HEK293 (cell line): ENCODE results near the gene ZKSCAN3.

ENCODE experiments used
- CTCF ChIA-PET: fragments of 350-600 bp; formaldehyde crosslinking; extraction: SDS; loops from one replicate; lab custom pipeline; 2021; ENCODE audit warnings: antibody characterized with exemption; lab: Yijun Ruan, JAX
- POLR2A ChIA-PET: fragments of 300-600 bp; formaldehyde crosslinking; extraction: SDS; loops from one replicate; lab custom pipeline; 2020; ENCODE audit warnings: antibody characterized with exemption, inconsistent platforms; lab: Yijun Ruan, JAX
- H3K27ac ChIP-seq: fragments of 200-500 bp; sonication (Bioruptor generic); 2 replicates; pipeline ENCODE4 v1.5.1; 2014; ENCODE audit warnings: low read depth, low read length, control low read depth, inconsistent platforms; ENCODE audit errors: extremely low read depth
- H3K36me3 ChIP-seq, 2 experiments: fragments of 200-500 bp in 1 of 2; sonication (Bioruptor generic) in 1 of 2; 1 replicate in 1 of 2; 2 replicates in 1 of 2; pipeline ENCODE4 v1.5.1; 2014 to 2017; ENCODE audit warnings: inconsistent platforms in 2 of 2, low read length in 2 of 2; ENCODE audit not compliant: control insufficient read depth in 2 of 2, insufficient read depth in 1 of 2
- H3K4me1 ChIP-seq: fragments of 200-500 bp; sonication (Bioruptor generic); 2 replicates; pipeline ENCODE4 v1.5.1; 2014; ENCODE audit warnings: mild to moderate bottlenecking, low read length, inconsistent platforms; ENCODE audit not compliant: control insufficient read depth, insufficient read depth
- H3K4me3 ChIP-seq: 2 replicates; pipeline ENCODE4 v1.5.1; 2011; ENCODE audit warnings: low read depth, mild to moderate bottlenecking, control low read depth, low read length, moderate library complexity
- H3K9me3 ChIP-seq: fragments of 200-500 bp; sonication (Bioruptor generic); 2 replicates; pipeline ENCODE4 v1.5.1; 2014; ENCODE audit warnings: low read depth, low read length, inconsistent platforms; ENCODE audit not compliant: control insufficient read depth, insufficient read depth
- BCL6B ChIP-seq: fragments of 450-650 bp; formaldehyde crosslinking; IDR thresholded peaks from 2 replicates; pipeline ENCODE4 v1.5.1; 2017; ENCODE audit warnings: missing biosample characterization, missing genetic modification characterization
- HOXD13 ChIP-seq: sonication (generic); formaldehyde crosslinking; IDR thresholded peaks from 2 replicates; pipeline ENCODE4 v1.8.0; 2022; ENCODE audit warnings: missing genetic modification reagents, borderline replicate concordance
- KLF1 ChIP-seq: fragments of 450-650 bp; formaldehyde crosslinking; IDR thresholded peaks from 2 replicates; pipeline ENCODE4 v1.5.1; 2016; ENCODE audit warnings: missing biosample characterization, missing genetic modification characterization
- PRDM1 ChIP-seq: fragments of 450-650 bp; formaldehyde crosslinking; IDR thresholded peaks from 2 replicates; pipeline ENCODE4; 2016; ENCODE audit warnings: missing biosample characterization, missing genetic modification characterization
- RBAK ChIP-seq: fragments of 450-650 bp; formaldehyde crosslinking; IDR thresholded peaks from 2 replicates; pipeline ENCODE4 v1.5.1; 2016; ENCODE audit warnings: missing biosample characterization, missing genetic modification characterization
- SALL2 ChIP-seq: fragments of 450-650 bp; formaldehyde crosslinking; IDR thresholded peaks from 2 replicates; pipeline ENCODE4 v1.5.0; 2017; ENCODE audit warnings: missing biosample characterization, mild to moderate bottlenecking, missing genetic modification characterization, borderline replicate concordance
- SP2 ChIP-seq: fragments of 450-650 bp; formaldehyde crosslinking; IDR thresholded peaks from 2 replicates; pipeline ENCODE4 v1.5.1; 2016; ENCODE audit warnings: missing biosample characterization, missing genetic modification characterization
- SP7 ChIP-seq: fragments of 450-650 bp; formaldehyde crosslinking; IDR thresholded peaks from 2 replicates; pipeline ENCODE4 v1.5.1; 2016; ENCODE audit warnings: missing biosample characterization, missing genetic modification characterization
- ZEB2 ChIP-seq: fragments of 450-650 bp; formaldehyde crosslinking; IDR thresholded peaks from 2 replicates; pipeline ENCODE4 v1.5.1; 2016; ENCODE audit warnings: missing biosample characterization, missing genetic modification characterization
- ZFP37 ChIP-seq: fragments of 450-650 bp; formaldehyde crosslinking; IDR thresholded peaks from 2 replicates; pipeline ENCODE4 v1.5.1; 2016; ENCODE audit warnings: missing biosample characterization, missing genetic modification characterization
- ZIC2 ChIP-seq: fragments of 450-650 bp; formaldehyde crosslinking; IDR thresholded peaks from 2 replicates; pipeline ENCODE4 v1.5.1; 2016; ENCODE audit warnings: missing biosample characterization, missing genetic modification characterization
- ZNF112 ChIP-seq: fragments of 450-650 bp; formaldehyde crosslinking; IDR thresholded peaks from 2 replicates; pipeline ENCODE4 v1.5.0; 2017; ENCODE audit warnings: missing biosample characterization, missing genetic modification characterization
- ZNF114 ChIP-seq: fragments of 450-650 bp; formaldehyde crosslinking; IDR thresholded peaks from 2 replicates; pipeline ENCODE4 v1.5.0; 2017; ENCODE audit warnings: missing biosample characterization, missing genetic modification characterization
- ZNF174 ChIP-seq: fragments of 450-650 bp; formaldehyde crosslinking; IDR thresholded peaks from 2 replicates; pipeline ENCODE4 v1.5.0; 2017; ENCODE audit warnings: missing biosample characterization, mild to moderate bottlenecking, missing genetic modification characterization
- ZNF211 ChIP-seq: fragments of 450-650 bp; formaldehyde crosslinking; IDR thresholded peaks from 2 replicates; pipeline ENCODE4 v1.5.1; 2016; ENCODE audit warnings: low read depth, missing biosample characterization, missing genetic modification characterization
- ZNF223 ChIP-seq: fragments of 450-650 bp; formaldehyde crosslinking; IDR thresholded peaks from 2 replicates; pipeline ENCODE4 v1.5.1; 2016; ENCODE audit warnings: missing biosample characterization, missing genetic modification characterization
- ZNF248 ChIP-seq: fragments of 450-650 bp; formaldehyde crosslinking; IDR thresholded peaks from 2 replicates; pipeline ENCODE4 v1.5.1; 2017; ENCODE audit warnings: missing biosample characterization, missing genetic modification characterization
- ZNF341 ChIP-seq: fragments of 450-650 bp; formaldehyde crosslinking; IDR thresholded peaks from 2 replicates; pipeline ENCODE4; 2016; ENCODE audit warnings: low read depth, missing biosample characterization, missing genetic modification characterization
- ZNF449 ChIP-seq: fragments of 450-650 bp; formaldehyde crosslinking; IDR thresholded peaks from 2 replicates; pipeline ENCODE4 v1.5.1; 2017; ENCODE audit warnings: missing biosample characterization, mild to moderate bottlenecking, missing genetic modification characterization, moderate library complexity
- ZNF473 ChIP-seq: fragments of 450-650 bp; formaldehyde crosslinking; IDR thresholded peaks from 2 replicates; pipeline ENCODE4 v1.5.1; 2017; ENCODE audit warnings: missing biosample characterization, missing genetic modification characterization
- ZNF629 ChIP-seq: fragments of 450-650 bp; formaldehyde crosslinking; IDR thresholded peaks from 2 replicates; pipeline ENCODE4 v1.5.1; 2017; ENCODE audit warnings: missing biosample characterization, missing genetic modification characterization
- ZNF707 ChIP-seq: fragments of 450-650 bp; formaldehyde crosslinking; IDR thresholded peaks from 2 replicates; pipeline ENCODE4 v1.5.1; 2016; ENCODE audit warnings: missing biosample characterization, missing genetic modification characterization
- ZNF785 ChIP-seq: fragments of 450-650 bp; formaldehyde crosslinking; IDR thresholded peaks from 2 replicates; pipeline ENCODE4 v1.5.1; 2016; ENCODE audit warnings: missing biosample characterization, missing genetic modification characterization
- TF ChIP-seq, protein P1 (sequence below): fragments of 450-650 bp; formaldehyde crosslinking; IDR thresholded peaks from 2 replicates; pipeline ENCODE4 v1.5.1; 2017; ENCODE audit warnings: missing biosample characterization, missing genetic modification characterization
- TF ChIP-seq, protein P2 (sequence below): fragments of 450-650 bp; formaldehyde crosslinking; IDR thresholded peaks from 2 replicates; pipeline ENCODE4 v1.5.1; 2016; ENCODE audit warnings: missing biosample characterization, missing genetic modification characterization
- TF ChIP-seq, protein P3 (sequence below): fragments of 450-650 bp; formaldehyde crosslinking; IDR thresholded peaks from 2 replicates; pipeline ENCODE4 v1.5.1; 2016; ENCODE audit warnings: missing biosample characterization, missing genetic modification characterization, borderline replicate concordance

Gene ZKSCAN3

GRCh38 chr6:28378644-28379043 is 28.9 kb downstream of the ZKSCAN3 start:
- H3K9me3 ChIP-seq, result no peaks in the 10 kb centered on the region
- no peak overlapping the region for H3K27ac ChIP-seq
- TF ChIP-seq ZNF211 (tag by site-specific recombination) (no peak), ZFP37 (tag by site-specific recombination) (no peak), HOXD13 (no peak), ZNF112 (tag by site-specific recombination) (no peak), SALL2 (tag by site-specific recombination) (no peak), ZNF248 (no peak), ZNF223 (tag by site-specific recombination) (no peak), ZIC2 (tag by site-specific recombination) (no peak)
- TF ChIP-seq, protein P1, sequence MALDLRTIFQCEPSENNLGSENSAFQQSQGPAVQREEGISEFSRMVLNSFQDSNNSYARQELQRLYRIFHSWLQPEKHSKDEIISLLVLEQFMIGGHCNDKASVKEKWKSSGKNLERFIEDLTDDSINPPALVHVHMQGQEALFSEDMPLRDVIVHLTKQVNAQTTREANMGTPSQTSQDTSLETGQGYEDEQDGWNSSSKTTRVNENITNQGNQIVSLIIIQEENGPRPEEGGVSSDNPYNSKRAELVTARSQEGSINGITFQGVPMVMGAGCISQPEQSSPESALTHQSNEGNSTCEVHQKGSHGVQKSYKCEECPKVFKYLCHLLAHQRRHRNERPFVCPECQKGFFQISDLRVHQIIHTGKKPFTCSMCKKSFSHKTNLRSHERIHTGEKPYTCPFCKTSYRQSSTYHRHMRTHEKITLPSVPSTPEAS (tag by site-specific recombination), result no peak
- no peaks in the 10 kb centered on the region for H3K4me1 ChIP-seq
- H3K36me3 ChIP-seq, result peaks cover 46 to 65% of the 10 kb centered on the region in 2 experiments
- POLR2A ChIA-PET, result no interaction called here
- no peak overlapping the region for H3K4me3 ChIP-seq
- CTCF ChIA-PET, result interaction anchor here (0.6 kb wide), 1 partner anchor 88 kb away, joined by 6 read pairs; no protein-coding TSS in a partner anchor

- Histone ChIP-seq H3K9me3 (no peaks in the 10 kb centered on the region), H3K4me3 (no peak overlapping the region), H3K27ac (no peak overlapping the region), H3K4me1 (no peaks in the 10 kb centered on the region), H3K36me3 (peaks cover 50 to 81% of the 10 kb centered on the region in 2 experiments)
- ChIA-PET POLR2A (no interaction called here), CTCF (no interaction called here)
- TF ChIP-seq SP7 (tag by site-specific recombination) (no peak), SP2 (tag by site-specific recombination) (no peak), ZNF449 (tag by site-specific recombination) (no peak), ZNF629 (tag by site-specific recombination) (no peak), ZEB2 (tag by site-specific recombination) (no peak), RBAK (tag by site-specific recombination) (no peak), ZNF341 (no peak), ZNF223 (tag by site-specific recombination) (no peak), ZNF785 (no peak), ZNF174 (tag by site-specific recombination) (no peak), KLF1 (tag by site-specific recombination) (no peak), ZNF473 (tag by site-specific recombination) (no peak), ZNF114 (no peak), BCL6B (tag by site-specific recombination) (no peak), PRDM1 (tag by site-specific recombination) (no peak), ZNF707 (tag by site-specific recombination) (no peak), ZIC2 (tag by site-specific recombination) (no peak)
- TF ChIP-seq, protein P2, sequence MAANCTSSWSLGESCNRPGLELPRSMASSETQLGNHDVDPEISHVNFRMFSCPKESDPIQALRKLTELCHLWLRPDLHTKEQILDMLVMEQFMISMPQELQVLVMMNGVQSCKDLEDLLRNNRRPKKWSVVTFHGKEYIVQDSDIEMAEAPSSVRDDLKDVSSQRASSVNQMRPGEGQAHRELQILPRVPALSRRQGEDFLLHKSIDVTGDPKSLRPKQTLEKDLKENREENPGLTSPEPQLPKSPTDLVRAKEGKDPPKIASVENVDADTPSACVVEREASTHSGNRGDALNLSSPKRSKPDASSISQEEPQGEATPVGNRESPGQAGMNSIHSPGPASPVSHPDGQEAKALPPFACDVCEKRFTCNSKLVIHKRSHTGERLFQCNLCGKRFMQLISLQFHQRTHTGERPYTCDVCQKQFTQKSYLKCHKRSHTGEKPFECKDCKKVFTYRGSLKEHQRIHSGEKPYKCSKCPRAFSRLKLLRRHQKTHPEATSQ (tag by site-specific recombination), result no peak
- TF ChIP-seq, protein P3, sequence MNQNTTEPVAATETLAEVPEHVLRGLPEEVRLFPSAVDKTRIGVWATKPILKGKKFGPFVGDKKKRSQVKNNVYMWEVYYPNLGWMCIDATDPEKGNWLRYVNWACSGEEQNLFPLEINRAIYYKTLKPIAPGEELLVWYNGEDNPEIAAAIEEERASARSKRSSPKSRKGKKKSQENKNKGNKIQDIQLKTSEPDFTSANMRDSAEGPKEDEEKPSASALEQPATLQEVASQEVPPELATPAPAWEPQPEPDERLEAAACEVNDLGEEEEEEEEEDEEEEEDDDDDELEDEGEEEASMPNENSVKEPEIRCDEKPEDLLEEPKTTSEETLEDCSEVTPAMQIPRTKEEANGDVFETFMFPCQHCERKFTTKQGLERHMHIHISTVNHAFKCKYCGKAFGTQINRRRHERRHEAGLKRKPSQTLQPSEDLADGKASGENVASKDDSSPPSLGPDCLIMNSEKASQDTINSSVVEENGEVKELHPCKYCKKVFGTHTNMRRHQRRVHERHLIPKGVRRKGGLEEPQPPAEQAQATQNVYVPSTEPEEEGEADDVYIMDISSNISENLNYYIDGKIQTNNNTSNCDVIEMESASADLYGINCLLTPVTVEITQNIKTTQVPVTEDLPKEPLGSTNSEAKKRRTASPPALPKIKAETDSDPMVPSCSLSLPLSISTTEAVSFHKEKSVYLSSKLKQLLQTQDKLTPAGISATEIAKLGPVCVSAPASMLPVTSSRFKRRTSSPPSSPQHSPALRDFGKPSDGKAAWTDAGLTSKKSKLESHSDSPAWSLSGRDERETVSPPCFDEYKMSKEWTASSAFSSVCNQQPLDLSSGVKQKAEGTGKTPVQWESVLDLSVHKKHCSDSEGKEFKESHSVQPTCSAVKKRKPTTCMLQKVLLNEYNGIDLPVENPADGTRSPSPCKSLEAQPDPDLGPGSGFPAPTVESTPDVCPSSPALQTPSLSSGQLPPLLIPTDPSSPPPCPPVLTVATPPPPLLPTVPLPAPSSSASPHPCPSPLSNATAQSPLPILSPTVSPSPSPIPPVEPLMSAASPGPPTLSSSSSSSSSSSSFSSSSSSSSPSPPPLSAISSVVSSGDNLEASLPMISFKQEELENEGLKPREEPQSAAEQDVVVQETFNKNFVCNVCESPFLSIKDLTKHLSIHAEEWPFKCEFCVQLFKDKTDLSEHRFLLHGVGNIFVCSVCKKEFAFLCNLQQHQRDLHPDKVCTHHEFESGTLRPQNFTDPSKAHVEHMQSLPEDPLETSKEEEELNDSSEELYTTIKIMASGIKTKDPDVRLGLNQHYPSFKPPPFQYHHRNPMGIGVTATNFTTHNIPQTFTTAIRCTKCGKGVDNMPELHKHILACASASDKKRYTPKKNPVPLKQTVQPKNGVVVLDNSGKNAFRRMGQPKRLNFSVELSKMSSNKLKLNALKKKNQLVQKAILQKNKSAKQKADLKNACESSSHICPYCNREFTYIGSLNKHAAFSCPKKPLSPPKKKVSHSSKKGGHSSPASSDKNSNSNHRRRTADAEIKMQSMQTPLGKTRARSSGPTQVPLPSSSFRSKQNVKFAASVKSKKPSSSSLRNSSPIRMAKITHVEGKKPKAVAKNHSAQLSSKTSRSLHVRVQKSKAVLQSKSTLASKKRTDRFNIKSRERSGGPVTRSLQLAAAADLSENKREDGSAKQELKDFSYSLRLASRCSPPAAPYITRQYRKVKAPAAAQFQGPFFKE (tag by site-specific recombination), result no peak
These were observed 30.6 kb downstream of the ZKSCAN3 start for GRCh38 chr6:28380381-28380780.
